GM20000 (cell line): ENCODE data around the gene RPS15.
A peak's percentile ranks its signal among the peaks of the same experiment; 100 is the strongest.

Source experiments
- DNase-seq: peaks from one replicate; pipeline ENCODE4 v3.0.0; 2012; ENCODE audit warnings: low spot score
- TF ChIP-seq, protein P1 (sequence below): IDR thresholded peaks from 2 replicates; pipeline ENCODE4 v1.5.1; 2012; ENCODE audit warnings: mild to moderate bottlenecking, control low read depth; ENCODE audit errors: extremely low read depth, missing control alignments

Gene RPS15

DNA sequence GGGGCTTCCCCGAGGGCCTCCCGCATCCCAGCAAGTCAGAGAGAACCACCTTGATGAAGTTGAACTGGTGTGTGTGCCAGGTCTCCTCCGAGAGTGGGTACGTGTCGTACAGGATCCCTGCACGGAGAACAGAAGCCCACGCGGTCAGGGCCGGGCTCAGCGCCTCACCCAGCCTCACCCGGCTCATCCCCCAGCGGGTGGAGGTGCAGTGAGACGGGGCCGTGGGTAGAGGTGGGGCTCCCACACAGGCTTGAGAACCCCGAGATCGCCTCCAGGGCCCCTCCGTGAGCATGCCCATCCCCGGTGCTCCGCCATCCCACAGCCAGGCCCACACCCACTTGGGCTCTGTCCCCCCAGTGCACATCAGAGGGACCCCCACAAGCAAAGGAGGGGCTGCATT is 39.1 kb upstream of the RPS15 start:
- DNase-seq, result no peak
- TF ChIP-seq, protein P1, sequence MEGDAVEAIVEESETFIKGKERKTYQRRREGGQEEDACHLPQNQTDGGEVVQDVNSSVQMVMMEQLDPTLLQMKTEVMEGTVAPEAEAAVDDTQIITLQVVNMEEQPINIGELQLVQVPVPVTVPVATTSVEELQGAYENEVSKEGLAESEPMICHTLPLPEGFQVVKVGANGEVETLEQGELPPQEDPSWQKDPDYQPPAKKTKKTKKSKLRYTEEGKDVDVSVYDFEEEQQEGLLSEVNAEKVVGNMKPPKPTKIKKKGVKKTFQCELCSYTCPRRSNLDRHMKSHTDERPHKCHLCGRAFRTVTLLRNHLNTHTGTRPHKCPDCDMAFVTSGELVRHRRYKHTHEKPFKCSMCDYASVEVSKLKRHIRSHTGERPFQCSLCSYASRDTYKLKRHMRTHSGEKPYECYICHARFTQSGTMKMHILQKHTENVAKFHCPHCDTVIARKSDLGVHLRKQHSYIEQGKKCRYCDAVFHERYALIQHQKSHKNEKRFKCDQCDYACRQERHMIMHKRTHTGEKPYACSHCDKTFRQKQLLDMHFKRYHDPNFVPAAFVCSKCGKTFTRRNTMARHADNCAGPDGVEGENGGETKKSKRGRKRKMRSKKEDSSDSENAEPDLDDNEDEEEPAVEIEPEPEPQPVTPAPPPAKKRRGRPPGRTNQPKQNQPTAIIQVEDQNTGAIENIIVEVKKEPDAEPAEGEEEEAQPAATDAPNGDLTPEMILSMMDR, result no peak

DNA sequence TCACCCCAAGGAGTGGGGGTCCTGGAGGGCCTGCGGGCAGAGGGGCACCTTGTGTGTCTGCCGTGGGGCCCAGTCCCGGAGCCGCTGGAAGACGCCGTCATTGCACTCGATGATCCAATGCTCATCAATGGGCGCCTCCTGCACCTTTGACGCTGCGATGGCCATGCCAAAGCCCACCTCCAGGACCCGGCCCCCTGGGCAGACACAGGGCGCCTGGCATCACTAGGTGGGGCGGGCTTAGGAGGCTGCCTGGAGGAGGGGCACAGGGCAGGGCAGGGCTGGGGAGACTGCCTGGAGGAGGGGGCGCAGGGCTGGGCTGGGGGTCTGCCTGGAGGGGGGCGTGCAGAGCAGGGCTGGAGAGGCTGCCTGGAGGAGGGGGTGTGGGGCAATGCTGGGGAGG is 38.5 kb upstream of the RPS15 start:
- DNase-seq, result no peak
- TF ChIP-seq, protein P1, result no peak

DNA sequence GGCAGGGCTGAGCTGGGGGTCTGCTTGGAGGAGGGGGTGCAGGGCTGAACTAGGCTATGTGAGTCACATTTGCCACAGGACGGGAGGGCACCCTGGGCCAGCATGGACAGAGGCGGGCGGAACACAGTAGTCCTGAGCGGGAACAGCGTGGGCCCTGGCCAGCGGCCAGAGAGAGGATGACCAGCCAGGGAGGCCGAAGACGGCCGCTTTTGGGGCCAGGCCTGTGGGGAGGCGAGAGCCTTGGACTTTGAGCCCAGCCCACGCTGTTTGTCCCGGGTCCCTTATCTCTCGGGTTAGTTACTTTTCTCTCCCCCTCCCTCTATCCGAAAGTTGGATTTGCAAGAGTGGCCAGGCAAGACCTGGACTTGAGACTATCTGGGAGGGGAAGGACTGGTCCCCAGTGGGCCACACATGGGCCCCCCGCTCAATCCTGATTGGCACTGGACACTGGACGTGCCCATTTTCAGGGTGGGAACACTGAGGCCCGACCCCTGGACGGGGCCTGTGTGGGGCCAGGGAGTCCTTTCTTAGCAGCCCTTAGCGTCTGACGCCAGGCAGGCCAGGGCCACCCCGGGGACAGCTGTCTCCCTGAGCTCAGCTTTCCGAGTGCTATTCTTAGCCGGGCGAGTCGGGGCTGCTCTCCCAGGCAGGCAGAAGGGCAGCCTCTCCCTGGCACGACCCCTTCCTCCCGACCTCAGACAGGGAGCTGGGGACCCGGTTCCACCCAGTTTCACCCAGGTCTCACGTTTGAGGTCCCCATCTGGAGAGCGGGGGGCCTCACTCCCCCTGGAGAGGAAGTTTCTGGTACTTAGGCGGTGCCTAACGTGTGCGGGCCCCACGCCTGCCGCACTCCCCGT is 37.7 kb upstream of the RPS15 start:
- TF ChIP-seq, protein P1, result no peak
- peak; percentile 72 for DNase-seq

DNA sequence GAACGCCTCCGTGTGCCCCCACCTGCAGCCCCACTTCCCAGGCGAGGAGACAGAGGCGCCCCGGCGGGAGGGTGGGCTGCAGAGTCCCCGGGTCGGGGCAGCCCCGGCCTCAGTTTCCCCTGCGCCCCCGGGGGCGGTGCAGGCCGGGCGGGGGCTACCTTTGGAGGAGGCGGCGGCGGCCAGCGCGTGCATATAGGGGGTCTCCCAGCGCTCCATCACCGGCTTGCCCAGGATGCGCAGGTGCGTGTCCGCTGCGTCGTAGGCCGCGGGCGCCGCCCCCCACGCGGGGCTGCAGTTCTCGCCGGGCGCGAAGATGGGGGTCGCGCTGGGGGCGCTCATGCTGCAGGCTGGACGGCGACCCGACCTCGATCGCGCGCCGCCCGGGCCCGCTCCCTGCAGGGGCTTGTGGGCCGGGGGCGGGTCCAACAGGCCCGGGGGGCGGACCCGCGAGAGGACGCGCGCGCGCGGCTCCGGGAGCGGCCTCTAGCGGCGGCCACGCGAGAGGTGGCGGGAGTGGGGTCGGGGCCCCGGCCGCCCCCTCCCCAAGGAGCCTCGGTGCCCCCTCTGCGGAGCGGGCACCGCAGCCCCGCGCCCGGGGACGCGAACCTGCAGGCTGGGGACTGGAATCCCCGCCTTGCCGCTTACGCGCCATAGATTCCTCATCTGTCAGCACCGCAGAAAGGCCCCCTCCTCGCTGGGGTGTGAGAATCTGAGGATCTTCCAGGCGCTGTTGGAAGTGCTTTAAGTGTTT is 36.9 kb upstream of the RPS15 start, which contains the start of gene GAMT:
Gene GAMT (minus strand): TSS at position 405 of the 751 bp plus-strand sequence. CDS start 66 bp downstream, at position 339.
- TF ChIP-seq, protein P1, result peak; percentile 70
- peak; percentile 95 for DNase-seq

DNA sequence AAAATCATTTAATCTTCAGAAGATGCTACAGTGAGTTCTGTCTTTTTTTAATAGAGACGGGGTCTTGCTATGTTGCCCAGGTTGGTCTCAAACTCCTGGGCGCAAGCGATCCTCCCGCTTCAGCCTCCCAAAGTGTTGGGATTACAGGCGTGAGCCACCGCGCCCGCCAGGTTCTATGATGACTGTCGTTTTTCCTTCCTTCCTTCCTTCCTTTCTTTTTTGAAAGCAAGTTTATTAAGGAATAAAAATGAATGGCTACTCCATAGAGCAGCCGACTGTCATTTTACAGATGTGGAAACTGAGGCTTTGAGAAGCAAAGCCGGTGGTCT is 36.3 kb upstream of the RPS15 start:
- TF ChIP-seq, protein P1, result no peak
- DNase-seq, result no peak

DNA sequence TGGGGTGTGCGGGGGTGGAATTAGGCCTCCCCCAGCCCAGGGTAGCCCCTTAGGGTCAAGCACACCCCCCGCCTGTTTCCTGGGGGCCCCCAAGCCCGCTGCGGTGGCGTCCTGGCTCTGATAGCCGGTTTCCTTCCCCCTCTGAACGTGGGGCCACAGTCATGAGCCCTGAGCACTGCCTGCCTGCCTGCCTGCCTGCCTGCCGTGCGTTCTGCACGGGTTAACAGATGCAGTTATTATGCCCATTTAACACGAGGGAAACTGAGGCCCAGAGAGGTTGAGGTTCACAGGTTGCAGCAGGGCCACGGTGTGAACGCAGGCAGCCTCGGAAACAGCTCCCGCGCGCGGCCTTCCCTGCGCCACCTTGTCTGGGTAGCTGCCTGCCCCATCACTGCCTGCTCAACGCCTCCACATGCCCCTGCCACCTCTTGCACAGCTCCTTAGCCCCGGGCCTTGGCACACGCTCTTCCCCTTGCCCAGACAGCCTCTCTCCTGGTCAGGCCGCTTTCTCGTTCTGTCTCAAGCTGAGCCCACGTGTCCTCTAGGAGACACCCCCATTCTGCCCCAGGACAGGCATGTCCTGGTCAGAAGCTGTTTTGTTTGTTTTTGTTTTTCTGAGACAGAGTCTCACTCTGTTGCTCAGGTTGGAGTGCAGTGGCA is 35.7 kb upstream of the RPS15 start:
- TF ChIP-seq, protein P1, result no peak
- no peak for DNase-seq
